H1 (cell line): ENCODE measurements around the gene PLXNA4.

ENCODE experiments used
- BCL11A ChIP-seq, 2 experiments: IDR thresholded peaks; one replicate each; pipeline ENCODE4 v1.6.1; 2011; ENCODE audit warnings: low read depth in 2 of 2, low read length in 2 of 2, mild to moderate bottlenecking in 2 of 2
- CEBPB ChIP-seq: IDR thresholded peaks from 2 replicates; pipeline ENCODE4 v1.6.1; 2012; ENCODE audit warnings: low read depth, low read length
- CHD1 ChIP-seq: IDR thresholded peaks from 2 replicates; pipeline ENCODE4 v1.6.1; 2012; ENCODE audit warnings: low read depth, low read length, improper control_type of control experiment
- CREB1 ChIP-seq: IDR thresholded peaks from 2 replicates; pipeline ENCODE4 v1.6.1; 2012; ENCODE audit warnings: inconsistent platforms
- CTCF ChIP-seq, 3 experiments: IDR thresholded peaks; 1 replicate in 2 of 3; 2 replicates in 1 of 3; pipeline versions ENCODE4 v1.5.1 to v1.6.1; 2011; ENCODE audit warnings: low read length in 3 of 3, mild to moderate bottlenecking in 3 of 3, inconsistent platforms in 2 of 3, low read depth in 1 of 3, moderate library complexity in 1 of 3; ENCODE audit not compliant: insufficient read depth in 1 of 3; ENCODE audit errors: control extremely low read depth in 1 of 3
- EZH2 ChIP-seq: fragments of 200-600 bp; sonication (generic); IDR thresholded peaks from 2 replicates; pipeline ENCODE4 v1.7.1; 2012; ENCODE audit warnings: low read depth, mild to moderate bottlenecking, moderate library complexity, low read length, inconsistent platforms; ENCODE audit not compliant: severe bottlenecking
- JUND ChIP-seq: IDR thresholded peaks from 2 replicates; pipeline ENCODE4 v1.6.1; 2011; ENCODE audit warnings: mild to moderate bottlenecking, improper control_type of control experiment, low read length
- KDM4A ChIP-seq: IDR thresholded peaks from one replicate; pipeline ENCODE4 v1.7.1; 2012; ENCODE audit warnings: low read depth, mild to moderate bottlenecking, moderate library complexity, low read length, inconsistent platforms; ENCODE audit not compliant: severe bottlenecking
- MAX ChIP-seq: IDR thresholded peaks from 2 replicates; pipeline ENCODE4 v1.6.1; 2012; ENCODE audit warnings: inconsistent platforms
- PHF8 ChIP-seq: fragments of 200-600 bp; sonication (generic); conservative IDR thresholded peaks from 2 replicates; pipeline ENCODE4 v1.7.1; 2012; ENCODE audit warnings: low read depth, mild to moderate bottlenecking, inconsistent platforms, low read length, moderate library complexity
- RAD21 ChIP-seq, 2 experiments: IDR thresholded peaks in 1 of 2; conservative IDR thresholded peaks in 1 of 2; 2 replicates each; pipeline ENCODE4 v1.6.1; 2011; ENCODE audit warnings: low read depth in 2 of 2, low read length in 2 of 2, improper control_type of control experiment in 1 of 2, inconsistent platforms in 1 of 2, mild to moderate bottlenecking in 1 of 2, moderate library complexity in 1 of 2
- SIN3A ChIP-seq, 2 experiments: IDR thresholded peaks in 1 of 2; conservative IDR thresholded peaks in 1 of 2; 2 replicates each; pipeline ENCODE4 v1.6.1; 2011 to 2012; ENCODE audit warnings: low read length in 2 of 2, improper control_type of control experiment in 1 of 2, low read depth in 1 of 2, mild to moderate bottlenecking in 1 of 2
- TBP ChIP-seq: IDR thresholded peaks from 2 replicates; pipeline ENCODE4 v1.6.1; 2011; ENCODE audit warnings: low read depth, low read length, improper control_type of control experiment

GRCh38 chr7:132322970-132323369, 253.3 kb downstream of the PLXNA4 start:
- TF ChIP-seq SIN3A (conservative IDR thresholded peaks at IDR 0.05 in 1 of 2, IDR thresholded peaks at IDR 0.05 in 1 of 2; ENCODE audit: low read depth in 1 of 2, low read length in 2 of 2) = no peak
- no peak for TF ChIP-seq EZH2
- TF ChIP-seq RAD21 (IDR thresholded peaks at IDR 0.05 in 1 of 2, conservative IDR thresholded peaks at IDR 0.05 in 1 of 2; ENCODE audit: low read depth in 2 of 2, low read length in 2 of 2) = no peak
- no peak for TF ChIP-seq CREB1
- no peak for TF ChIP-seq TBP
- TF ChIP-seq CEBPB = no peak
- no peak for TF ChIP-seq JUND
- TF ChIP-seq MAX = no peak
- TF ChIP-seq KDM4A = no peak
- TF ChIP-seq BCL11A (IDR thresholded peaks at IDR 0.05; ENCODE audit: low read depth in 2 of 2, low read length in 2 of 2) = no peak
- TF ChIP-seq CHD1 = no peak
- TF ChIP-seq CTCF (IDR thresholded peaks at IDR 0.05; ENCODE audit: control extremely low read depth in 1 of 3, insufficient read depth in 1 of 3, low read depth in 1 of 3, low read length in 3 of 3) = no peak
- no peak for TF ChIP-seq PHF8
